Measurements from ENCODE around the gene CPNE4.
"Not testable (repeated sequence)": the region's sequence is repeated elsewhere in the genome, so short reads cannot be mapped to it uniquely, and the experiment has no call there.

CPNE4 gene

GRCh38 chr3:131975047-131975446 lies 59.8 kb downstream of the CPNE4 start:
- no peak for DNase-seq (ENCODE audit: low read depth, low spot score)
- H3K4me3 ChIP-seq (ENCODE audit: low read length): no peak overlapping the region

GRCh38 chr3:131973731-131974130 lies 61.1 kb downstream of the CPNE4 start:
- H3K4me3 ChIP-seq (ENCODE audit: low read length): no peak overlapping the region
- no peak for DNase-seq (ENCODE audit: low read depth, low spot score)

GRCh38 chr3:131972550-131972949 lies 62.3 kb downstream of the CPNE4 start:
- no peak overlapping the region for H3K4me3 ChIP-seq (ENCODE audit: low read length)
- no peak for DNase-seq (ENCODE audit: low read depth, low spot score)

GRCh38 chr3:131972091-131972490 lies 62.7 kb downstream of the CPNE4 start:
- H3K4me3 ChIP-seq (ENCODE audit: low read length): no peak overlapping the region
- no peak for DNase-seq (ENCODE audit: low read depth, low spot score)

- H3K4me3 ChIP-seq (ENCODE audit: low read length); DNase-seq (ENCODE audit: low read depth, low spot score): not testable (repeated sequence)
These were observed 71.4 kb downstream of the CPNE4 start for GRCh38 chr3:131963442-131963841.

- no peak for DNase-seq (ENCODE audit: low read depth, low spot score)
- no peak overlapping the region for H3K4me3 ChIP-seq (ENCODE audit: low read length)
These were observed 71.8 kb downstream of the CPNE4 start for GRCh38 chr3:131962982-131963381.

- no peak for DNase-seq (ENCODE audit: low read depth, low spot score)
- no peak overlapping the region for H3K4me3 ChIP-seq (ENCODE audit: low read length)
These were observed 74.5 kb downstream of the CPNE4 start for GRCh38 chr3:131960324-131960723.

GRCh38 chr3:131957980-131958379 lies 76.8 kb downstream of the CPNE4 start:
- no peak for DNase-seq (ENCODE audit: low read depth, low spot score)
- no peak overlapping the region for H3K4me3 ChIP-seq (ENCODE audit: low read length)

- no peak for DNase-seq (ENCODE audit: low read depth, low spot score)
- no peak overlapping the region for H3K4me3 ChIP-seq (ENCODE audit: low read length)
These were observed 77.3 kb downstream of the CPNE4 start for GRCh38 chr3:131957511-131957910.

- no peak overlapping the region for H3K4me3 ChIP-seq (ENCODE audit: low read length)
These were observed 86.0 kb downstream of the CPNE4 start for GRCh38 chr3:131948806-131949205.

GRCh38 chr3:131944676-131945075 lies 90.1 kb downstream of the CPNE4 start:
- H3K4me3 ChIP-seq (ENCODE audit: low read length): no peak overlapping the region

More at GRCh38 chr3:131948806-131949205, 86.0 kb downstream of the CPNE4 start:
- no peak for DNase-seq (ENCODE audit: low read depth, low spot score)

GRCh38 chr3:131933665-131934064 lies 101.1 kb downstream of the CPNE4 start:
- no peak for DNase-seq (ENCODE audit: low read depth, low spot score)
- H3K4me3 ChIP-seq (ENCODE audit: low read length): no peak overlapping the region

More at GRCh38 chr3:131944676-131945075, 90.1 kb downstream of the CPNE4 start:
- DNase-seq (ENCODE audit: low read depth, low spot score): no peak

- DNase-seq (ENCODE audit: low read depth, low spot score): no peak
- H3K4me3 ChIP-seq (ENCODE audit: low read length): no peak overlapping the region
These were observed 106.2 kb downstream of the CPNE4 start for GRCh38 chr3:131928593-131928992.

GRCh38 chr3:131925571-131925970 lies 109.2 kb downstream of the CPNE4 start:
- DNase-seq (ENCODE audit: low read depth, low spot score): no peak
- H3K4me3 ChIP-seq (ENCODE audit: low read length): no peak overlapping the region

GRCh38 chr3:131922356-131922755 lies 112.5 kb downstream of the CPNE4 start:
- DNase-seq (ENCODE audit: low read depth, low spot score): no peak
- no peak overlapping the region for H3K4me3 ChIP-seq (ENCODE audit: low read length)

GRCh38 chr3:131917006-131917405 lies 117.8 kb downstream of the CPNE4 start:
- DNase-seq (ENCODE audit: low read depth, low spot score): no peak
- no peak overlapping the region for H3K4me3 ChIP-seq (ENCODE audit: low read length)

- no peak for DNase-seq (ENCODE audit: low read depth, low spot score)
- H3K4me3 ChIP-seq (ENCODE audit: low read length): no peak overlapping the region
These were observed 120.6 kb downstream of the CPNE4 start for GRCh38 chr3:131914090-131914691.

- DNase-seq (ENCODE audit: low read depth, low spot score): no peak
These were observed 122.6 kb downstream of the CPNE4 start for GRCh38 chr3:131912255-131912654.

GRCh38 chr3:131907796-131908195 lies 127.0 kb downstream of the CPNE4 start:
- no peak for DNase-seq (ENCODE audit: low read depth, low spot score)
- no peak overlapping the region for H3K4me3 ChIP-seq (ENCODE audit: low read length)

More at GRCh38 chr3:131912255-131912654, 122.6 kb downstream of the CPNE4 start:
- H3K4me3 ChIP-seq (ENCODE audit: low read length): no peak overlapping the region

GRCh38 chr3:131903988-131904415 lies 130.8 kb downstream of the CPNE4 start:
- DNase-seq (ENCODE audit: low read depth, low spot score): no peak
- H3K4me3 ChIP-seq (ENCODE audit: low read length): no peak overlapping the region

GRCh38 chr3:131901686-131902085 lies 133.1 kb downstream of the CPNE4 start:
- H3K4me3 ChIP-seq (ENCODE audit: low read length): no peak overlapping the region
- no peak for DNase-seq (ENCODE audit: low read depth, low spot score)

All from Jurkat, Clone E6-1 (cell line).